ENCODE measurements around the gene KRT6B.

GRCh38 chr12:52423035-52423434 is 28.9 kb downstream of the KRT6B start:
- no peak for TF ChIP-seq CTCF (IDR thresholded peaks at IDR 0.05; ENCODE audit: low read length)
- no peak for TF ChIP-seq EZH2phosphoT487 (IDR thresholded peaks at IDR 0.05; ENCODE audit: low read length)
- no peak for TF ChIP-seq EZH2 (optimal IDR thresholded peaks at IDR 0.05; ENCODE audit: low read depth, low read length)

Measured in MM.1S (cell line).